GM23248 (cell line): ENCODE measurements around the gene CHTF18. TPM values are rescaled to one million over a fixed set of nuclear protein-coding genes. Genes with fewer than 3 reads are reported as not detected.
A peak's percentile ranks its signal among the peaks of the same experiment; 100 is the strongest.

Experiments used
- DNase-seq: peaks from one replicate; pipeline ENCODE4 v3.0.0-alpha.2; 2015
- H2AFZ ChIP-seq: fragments of 200-600 bp; sonication (generic); 2 replicates; pipeline ENCODE4 v1.6.1; 2016; ENCODE audit warnings: antibody characterized with exemption
- H3F3A ChIP-seq: fragments of 200-600 bp; sonication (generic); 2 replicates; pipeline ENCODE4 v1.6.1; 2016; ENCODE audit warnings: mild to moderate bottlenecking, antibody characterized with exemption, mixed run types; ENCODE audit not compliant: insufficient read depth
- H3K27ac ChIP-seq: fragments of 200-600 bp; sonication (generic); 2 replicates; pipeline ENCODE4 v1.5.1; 2016; ENCODE audit warnings: mild to moderate bottlenecking
- H3K27me3 ChIP-seq: fragments of 200-600 bp; sonication (generic); replicated peaks from 2 replicates; pipeline ENCODE4 v1.6.1; 2016; ENCODE audit warnings: mild to moderate bottlenecking; ENCODE audit not compliant: insufficient read depth
- H3K36me3 ChIP-seq: fragments of 200-600 bp; sonication (generic); 2 replicates; pipeline ENCODE4 v1.6.1; 2016; ENCODE audit warnings: low read depth, mild to moderate bottlenecking
- H3K4me1 ChIP-seq: fragments of 200-600 bp; sonication (generic); 2 replicates; pipeline ENCODE4 v1.6.1; 2016; ENCODE audit warnings: mild to moderate bottlenecking; ENCODE audit not compliant: insufficient read depth
- H3K4me2 ChIP-seq: fragments of 200-600 bp; sonication (generic); one replicate; pipeline ENCODE4 v1.6.1; 2016; ENCODE audit warnings: mild to moderate bottlenecking; ENCODE audit not compliant: unreplicated experiment
- H3K4me3 ChIP-seq: fragments of 200-600 bp; sonication (generic); 2 replicates; pipeline ENCODE4 v1.5.1; 2016; ENCODE audit warnings: mild to moderate bottlenecking
- H3K79me2 ChIP-seq: fragments of 200-600 bp; sonication (generic); 2 replicates; pipeline ENCODE4 v1.6.1; 2016; ENCODE audit warnings: mild to moderate bottlenecking; ENCODE audit not compliant: insufficient read depth
- H3K9ac ChIP-seq: fragments of 200-600 bp; sonication (generic); 2 replicates; pipeline ENCODE4 v1.6.1; 2016; ENCODE audit warnings: mild to moderate bottlenecking
- H3K9me2 ChIP-seq: fragments of 200-600 bp; sonication (generic); 2 replicates; pipeline ENCODE4 v1.6.1; 2016; ENCODE audit warnings: mixed run types, mild to moderate bottlenecking, moderate library complexity; ENCODE audit not compliant: insufficient read depth
- H3K9me3 ChIP-seq: fragments of 200-600 bp; sonication (generic); one replicate; pipeline ENCODE4 v1.6.1; 2017; ENCODE audit warnings: low read depth
- H4K20me1 ChIP-seq: fragments of 200-600 bp; sonication (generic); 2 replicates; pipeline ENCODE4 v1.6.0; 2016; ENCODE audit not compliant: insufficient read depth
- EZH2 ChIP-seq: fragments of 200-600 bp; sonication (generic); IDR thresholded peaks from 2 replicates; pipeline ENCODE4 v1.6.1; 2018; ENCODE audit warnings: antibody characterized with exemption, mild to moderate bottlenecking; ENCODE audit not compliant: insufficient read depth, poor library complexity, severe bottlenecking
- EZH2phosphoT487 ChIP-seq: fragments of 200-600 bp; sonication (generic); IDR thresholded peaks from 2 replicates; pipeline ENCODE4 v1.6.1; 2018; ENCODE audit warnings: antibody characterized with exemption, moderate library complexity, mild to moderate bottlenecking, low read depth; ENCODE audit not compliant: insufficient read depth
- WGBS, 2 experiments: methylation state at CpG; one replicate each; pipeline ENCODE4 v1.1.6; 2015 to 2017; ENCODE audit warnings: low lambda C conversion rate in 2 of 2, low coverage in 1 of 2; ENCODE audit errors: missing lambda C conversion rate in 2 of 2; 5-methylcytosine and 5-hydroxymethylcytosine counted together
- in situ Hi-C: fragments of 300-500 bp; cut with MboI; formaldehyde crosslinking; loops from 2 replicates; pipeline ENCODE4 v1.15.0; 2020
- polyA plus RNA-seq: library from polyadenylated mRNA; unstranded; fragments of >200 nt; fragmentation: Nextera tagmentation; extraction: Ambion mirVana; gene quantifications from 2 replicates; pipeline ENCODE4 v1.2.1, GENCODE V29; 2016
- total RNA-seq: library from RNA; depleted of rRNA; stranded (reverse); fragments of >200 nt; shearing (Covaris generic); gene quantifications from 2 replicates; pipeline ENCODE4 v1.2.3, GENCODE V29; 2014

CHTF18 gene
- total and polyA plus RNA-seq, 2 experiments from 2014 or later = 8.8 to 13.1 TPM

- no peaks in the 10 kb centered on the region for H3K9me2 ChIP-seq
- no peak overlapping the region for H2AFZ ChIP-seq
- H4K20me1 ChIP-seq = no peaks in the 10 kb centered on the region
- no peaks in the 10 kb centered on the region for H3K9me3 ChIP-seq
- H3K4me2 ChIP-seq = no peak overlapping the region
- no peak overlapping the region for H3K4me3 ChIP-seq
- no peaks in the 10 kb centered on the region for H3F3A ChIP-seq
- TF ChIP-seq EZH2phosphoT487 = no peak
- TF ChIP-seq EZH2 = no peak
- no peak overlapping the region for H3K9ac ChIP-seq
- WGBS, 2 experiments = 44 to 49% methylated on average over 15 to 19 of the region's 19 CpGs
- H3K36me3 ChIP-seq = no peaks in the 10 kb centered on the region
- in situ Hi-C loops = no loop called here
- no peaks in the 10 kb centered on the region for H3K4me1 ChIP-seq
- peak; percentile 44 for DNase-seq
- no peak overlapping the region for H3K27ac ChIP-seq
- no peaks in the 10 kb centered on the region for H3K79me2 ChIP-seq
- H3K27me3 ChIP-seq = no peaks in the 10 kb centered on the region; the same call in 1 of the 2 replicates
These were observed 53.6 kb downstream of the CHTF18 start for GRCh38 chr16:842061-842476.

GRCh38 chr16:842711-843560 is 54.5 kb downstream of the CHTF18 start:
- no peak overlapping the region for H2AFZ ChIP-seq
- no peak for DNase-seq
- no peaks in the 10 kb centered on the region for H4K20me1 ChIP-seq
- no peaks in the 10 kb centered on the region for H3K9me2 ChIP-seq
- H3K4me2 ChIP-seq = no peak overlapping the region
- 48 to 56% methylated on average over 26 to 33 of the region's 33 CpGs for WGBS, 2 experiments
- no peaks in the 10 kb centered on the region for H3K4me1 ChIP-seq
- H3K9ac ChIP-seq = no peak overlapping the region
- no peak overlapping the region for H3K27ac ChIP-seq
- no peaks in the 10 kb centered on the region for H3K9me3 ChIP-seq
- in situ Hi-C loops = no loop called here
- H3K4me3 ChIP-seq = no peak overlapping the region
- no peaks in the 10 kb centered on the region for H3K36me3 ChIP-seq
- TF ChIP-seq EZH2phosphoT487 = no peak
- TF ChIP-seq EZH2 = no peak
- no peaks in the 10 kb centered on the region; the same call in 1 of the 2 replicates for H3K27me3 ChIP-seq
- H3F3A ChIP-seq = no peaks in the 10 kb centered on the region
- H3K79me2 ChIP-seq = no peaks in the 10 kb centered on the region

GRCh38 chr16:843771-844170 is 55.4 kb downstream of the CHTF18 start:
- H3F3A ChIP-seq = no peaks in the 10 kb centered on the region
- H3K9me2 ChIP-seq = no peaks in the 10 kb centered on the region
- H2AFZ ChIP-seq = no peak overlapping the region
- H3K36me3 ChIP-seq = no peaks in the 10 kb centered on the region
- H4K20me1 ChIP-seq = no peaks in the 10 kb centered on the region
- H3K9me3 ChIP-seq = no peaks in the 10 kb centered on the region
- no peak overlapping the region for H3K4me3 ChIP-seq
- WGBS, 2 experiments = 80 to 81% methylated on average over 16 to 20 of the region's 20 CpGs
- H3K27me3 ChIP-seq = no peaks in the 10 kb centered on the region; the same call in 1 of the 2 replicates
- in situ Hi-C loops = no loop called here
- no peak overlapping the region for H3K27ac ChIP-seq
- H3K9ac ChIP-seq = no peak overlapping the region
- no peak overlapping the region for H3K4me2 ChIP-seq
- no peaks in the 10 kb centered on the region for H3K4me1 ChIP-seq
- no peaks in the 10 kb centered on the region for H3K79me2 ChIP-seq
- no peak for TF ChIP-seq EZH2phosphoT487
- TF ChIP-seq EZH2 = no peak
- no peak for DNase-seq

GRCh38 chr16:844638-845350 is 56.4 kb downstream of the CHTF18 start:
- whole genome bisulfite sequencing, 2 experiments = 84 to 85% methylated on average over 40 to 48 of the region's 48 CpGs
- Histone ChIP-seq H2AFZ (no peak overlapping the region), H3K9me2 (no peaks in the 10 kb centered on the region), H3K27ac (no peak overlapping the region), H3K4me2 (no peak overlapping the region), H3K79me2 (no peaks in the 10 kb centered on the region), H3F3A (no peaks in the 10 kb centered on the region), H3K4me3 (no peak overlapping the region), H3K36me3 (no peaks in the 10 kb centered on the region), H3K4me1 (no peaks in the 10 kb centered on the region), H3K9ac (no peak overlapping the region), H3K9me3 (no peaks in the 10 kb centered on the region), H3K27me3 (no peaks in the 10 kb centered on the region; the same call in 1 of the 2 replicates), H4K20me1 (no peaks in the 10 kb centered on the region)
- TF ChIP-seq EZH2 = no peak
- no peak for TF ChIP-seq EZH2phosphoT487
- in situ Hi-C loops = no loop called here
- no peak for DNase-seq
